GM12873 (cell line): Measurements from ENCODE around the gene RPS6KB2.

ENCODE experiments used
- CTCF ChIP-seq: IDR thresholded peaks from 2 replicates; pipeline ENCODE4 v1.5.1; 2012; ENCODE audit warnings: low read depth, mild to moderate bottlenecking, moderate library complexity, low read length, control low read depth; ENCODE audit not compliant: insufficient read depth; ENCODE audit errors: missing control alignments

Gene RPS6KB2

GRCh38 chr11:67432655-67433349 lies 4.5 kb downstream of the RPS6KB2 start:
- TF ChIP-seq CTCF, result no peak

GRCh38 chr11:67433536-67434394 lies 5.5 kb downstream of the RPS6KB2 start:
- TF ChIP-seq CTCF, result no peak

- no peak for TF ChIP-seq CTCF
Observed at GRCh38 chr11:67434395-67434881, 6.1 kb downstream of the RPS6KB2 start.

GRCh38 chr11:67435031-67435726 lies 6.9 kb downstream of the RPS6KB2 start:
- TF ChIP-seq CTCF, result no peak

GRCh38 chr11:67435727-67436458 lies 7.6 kb downstream of the RPS6KB2 start:
- no peak for TF ChIP-seq CTCF

GRCh38 chr11:67436459-67437081 lies 8.3 kb downstream of the RPS6KB2 start:
- TF ChIP-seq CTCF, result no peak
